GM04504 (cell line): ENCODE measurements around the gene HSPH1.

Experiments
- DNase-seq: peaks from one replicate; pipeline ENCODE4 v3.0.0-alpha.2; 2012; ENCODE audit warnings: low read depth

Gene HSPH1

DNA sequence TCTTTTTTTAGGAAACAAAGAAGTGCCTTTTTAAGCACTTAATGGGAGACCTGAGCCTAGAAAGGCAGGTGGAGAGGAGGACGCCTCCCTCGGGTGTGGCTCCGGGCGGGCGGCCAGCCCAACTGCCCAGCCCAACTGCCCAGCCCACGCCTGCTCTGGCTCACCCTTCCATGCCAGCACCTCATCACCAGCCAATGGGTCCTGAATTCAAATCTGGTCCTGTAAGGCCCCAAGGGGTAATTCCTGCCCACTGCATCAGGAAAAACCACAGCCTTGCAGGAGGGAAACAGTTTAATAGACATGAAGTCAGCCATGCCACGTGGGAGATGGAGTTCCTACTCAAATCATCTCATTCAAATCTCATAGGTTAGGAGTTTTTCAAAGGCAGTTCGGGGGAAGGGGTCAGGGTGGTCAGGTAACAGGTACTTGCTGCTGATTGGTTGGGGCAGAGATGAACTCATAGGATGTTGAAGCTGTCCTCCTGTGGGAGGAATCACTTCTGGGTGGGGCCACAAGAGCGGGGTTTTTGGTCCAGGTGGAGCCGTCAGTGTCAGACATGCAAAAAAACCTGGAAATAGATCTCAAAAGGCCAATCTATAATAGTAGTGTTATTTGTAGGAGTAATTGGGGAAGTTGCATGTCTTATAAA, 64.9 kb downstream of the HSPH1 start:
- no peak for DNase-seq

DNA sequence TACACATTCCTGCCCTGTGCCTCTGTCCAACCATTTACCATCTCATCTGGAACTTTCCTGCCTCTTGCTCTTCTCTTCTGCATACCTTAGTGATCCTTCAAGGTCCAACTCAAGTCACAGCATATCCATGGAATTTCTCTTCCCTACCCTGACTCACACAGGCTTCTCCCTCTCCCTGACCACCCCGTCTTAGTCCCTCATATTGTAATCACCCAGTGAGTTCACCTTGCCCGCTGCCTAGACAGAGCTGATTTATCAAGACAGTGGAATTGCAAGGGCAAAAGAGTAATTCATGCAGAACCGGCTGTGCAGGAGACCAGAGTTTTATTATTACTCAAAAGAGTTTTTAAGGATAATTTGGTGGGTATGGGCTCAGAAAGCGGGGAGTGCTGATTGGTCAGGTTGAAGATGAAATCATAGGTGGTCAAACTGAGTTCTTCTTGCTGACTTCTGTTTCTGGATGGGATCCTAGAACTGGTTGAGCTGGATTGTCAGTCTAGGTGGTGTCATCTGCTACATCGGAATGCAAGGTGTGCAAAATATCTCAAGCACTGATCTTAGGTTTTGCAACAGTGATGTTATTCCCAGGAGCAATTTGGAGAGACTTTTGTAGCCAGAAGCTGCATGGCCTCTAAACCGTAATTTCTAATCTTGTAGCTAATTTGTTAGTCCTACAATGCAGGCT, 67.2 kb downstream of the HSPH1 start:
- DNase-seq = no peak

DNA sequence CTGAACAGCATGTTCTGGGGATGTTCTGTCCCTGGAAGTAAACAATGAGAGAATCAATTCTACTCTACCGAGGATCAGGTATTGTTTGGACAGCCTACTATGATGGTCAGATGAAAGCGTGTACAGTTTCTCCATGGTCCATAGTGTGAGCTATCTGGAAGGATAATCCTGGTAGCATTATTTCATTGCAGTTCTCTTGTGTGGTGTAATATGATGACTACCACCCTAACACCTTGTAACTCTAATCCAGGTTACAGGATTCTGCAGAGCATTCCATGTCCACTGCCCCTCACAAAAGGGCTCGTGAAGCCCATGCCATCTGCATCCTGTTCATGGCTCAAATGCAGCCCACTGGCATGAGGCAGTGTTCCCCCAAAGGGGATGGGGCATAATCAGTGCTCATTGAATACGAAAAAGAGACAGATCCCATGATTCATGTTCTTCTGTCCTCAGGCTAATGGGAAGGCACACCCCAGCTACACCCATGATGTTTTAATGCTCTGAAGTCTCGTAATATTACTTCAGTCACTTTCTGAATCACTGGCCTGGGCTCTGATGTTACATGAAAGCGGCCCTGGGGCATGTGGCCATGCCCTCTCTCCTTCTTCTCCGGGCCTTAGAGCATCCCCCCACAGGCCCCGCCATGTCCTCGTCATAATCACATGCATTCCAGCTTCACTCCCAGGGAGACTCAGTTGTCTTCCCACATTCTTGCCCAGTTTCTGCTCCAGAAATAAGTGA, 68.4 kb downstream of the HSPH1 start:
- no peak for DNase-seq

DNA sequence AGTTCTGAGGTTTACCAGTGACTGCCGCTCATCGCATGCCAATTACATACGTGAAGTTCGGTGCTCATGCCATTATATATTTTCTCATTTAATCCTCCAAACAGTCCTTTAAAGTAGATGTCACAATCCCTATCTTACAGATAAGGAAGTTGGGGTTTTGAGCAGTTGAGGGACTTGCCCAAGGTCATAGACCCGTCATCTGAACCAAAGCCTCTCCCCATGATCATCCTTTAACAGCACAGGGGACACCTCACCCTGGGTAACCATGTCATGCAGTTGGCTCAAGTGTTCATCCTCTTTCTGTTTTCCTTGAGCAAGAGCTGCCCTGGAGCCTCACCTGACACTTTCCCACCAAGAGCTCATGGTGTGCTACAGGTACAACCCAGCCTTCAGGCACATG, 69.1 kb downstream of the HSPH1 start:
- DNase-seq = no peak

DNA sequence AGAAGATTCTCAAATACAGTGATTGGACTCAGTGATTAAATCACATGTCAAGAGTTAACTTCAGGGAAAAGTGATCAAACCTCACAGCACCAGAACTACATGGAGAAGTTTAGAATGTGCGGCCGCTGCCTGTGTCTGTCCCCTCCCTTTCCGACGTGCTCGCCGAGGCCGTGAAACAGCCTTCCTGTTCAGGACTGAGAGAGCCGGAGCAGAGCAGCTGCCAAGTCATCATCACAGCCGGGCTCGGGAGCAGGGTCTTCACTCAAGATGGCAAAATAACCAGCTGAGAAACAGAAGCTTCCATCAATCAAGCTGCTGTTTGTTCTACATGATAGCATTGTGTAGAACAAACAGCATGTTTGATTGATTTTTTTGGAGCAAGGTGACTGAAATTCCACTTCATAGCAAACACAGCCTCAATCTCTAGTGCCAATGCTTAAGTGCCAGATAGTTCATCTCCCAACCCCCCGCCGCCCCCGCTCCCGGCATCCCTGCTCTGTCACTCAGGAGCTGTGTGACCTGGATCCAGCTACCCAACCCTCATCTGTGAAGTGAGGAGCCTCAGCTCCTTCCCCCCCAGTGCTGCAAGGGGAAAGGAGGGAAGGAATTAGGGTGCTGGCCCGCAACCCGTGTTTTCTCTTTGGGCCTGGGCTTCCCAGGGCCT, 70.6 kb downstream of the HSPH1 start:
- DNase-seq = no peak

DNA sequence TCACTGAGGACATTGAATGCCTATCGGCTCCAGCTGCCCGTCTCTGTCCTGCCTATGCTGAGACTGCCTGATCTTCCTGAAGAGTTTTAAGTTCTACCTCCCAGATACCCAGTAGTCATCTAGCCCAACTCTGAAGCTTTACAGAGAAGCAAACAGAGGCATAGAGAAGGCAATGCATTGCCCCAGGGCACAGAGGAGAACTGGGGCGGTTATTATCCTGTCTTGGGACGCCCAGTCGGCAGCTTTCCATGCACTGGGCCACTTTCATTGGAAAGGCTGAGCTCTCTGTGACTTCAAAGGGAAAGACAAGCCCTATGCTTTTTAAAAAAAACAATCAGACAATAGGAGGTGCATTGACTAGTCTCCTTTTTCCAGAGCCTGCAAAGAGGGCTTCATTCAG, 71.6 kb downstream of the HSPH1 start:
- DNase-seq = no peak

DNA sequence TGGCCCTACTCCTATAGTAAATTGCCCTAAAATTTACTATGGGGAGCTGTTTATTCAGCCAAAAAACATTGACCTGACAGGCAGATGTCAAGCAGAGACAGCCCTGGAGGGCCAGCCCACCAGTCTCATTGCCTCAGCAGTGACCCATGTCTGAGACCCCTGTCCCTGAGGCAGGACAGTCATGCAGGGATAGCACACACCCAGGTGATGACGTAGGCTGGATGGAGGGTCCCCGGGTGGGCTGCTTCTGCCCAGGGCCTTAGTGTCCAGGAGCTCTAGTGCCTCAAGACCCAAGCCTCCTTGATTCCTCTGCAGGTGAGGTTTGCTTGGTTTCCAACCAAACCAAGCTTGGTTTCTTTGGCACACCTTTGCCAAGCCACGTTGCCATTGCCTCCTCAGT, 72.1 kb downstream of the HSPH1 start:
- DNase-seq = no peak

DNA sequence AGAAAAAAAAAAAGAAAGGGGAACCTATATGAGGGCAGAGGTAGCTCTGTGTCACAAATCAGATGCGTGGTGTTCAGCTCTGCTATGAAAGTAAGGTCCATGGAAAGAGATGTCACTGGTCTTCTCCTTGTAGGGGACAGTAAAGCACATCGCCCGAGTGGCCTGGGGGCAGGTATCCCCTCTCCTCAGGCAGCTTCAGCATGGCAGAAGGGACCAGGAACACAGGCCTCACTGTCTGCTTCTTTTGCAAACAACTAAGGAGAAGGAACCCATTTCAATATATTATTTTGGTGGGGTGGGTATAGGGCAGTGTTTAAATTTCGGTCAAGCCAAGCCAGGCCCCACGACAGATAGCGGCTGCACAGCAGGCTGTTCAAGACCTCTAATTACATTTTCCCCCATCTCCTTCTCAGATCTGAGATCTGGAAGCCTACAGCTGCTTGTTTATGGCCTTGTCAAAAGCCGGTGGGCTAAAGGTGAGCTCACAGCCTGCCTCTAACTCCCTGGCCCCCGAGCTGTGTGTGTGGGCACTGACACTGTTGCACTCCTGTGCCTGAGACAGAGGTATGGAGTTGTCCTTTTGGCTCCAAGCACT, 72.8 kb downstream of the HSPH1 start:
- no peak for DNase-seq
